ENCODE measurements around the gene GRK3.

Gene GRK3

GRCh38 chr22:25777870-25778269, 213.4 kb downstream of the GRK3 start:
- no peak for DNase-seq (ENCODE audit: low read depth, low spot score)
- no peak overlapping the region for H3K9ac ChIP-seq (ENCODE audit: insufficient read length, low read depth)
- no peaks in the 10 kb centered on the region for H3K9me3 ChIP-seq (ENCODE audit: insufficient read depth, low read length)
- peaks cover 2% of the 10 kb centered on the region for H3K27me3 ChIP-seq (ENCODE audit: insufficient read depth, insufficient read length)
- no peaks in the 10 kb centered on the region for H3K36me3 ChIP-seq (ENCODE audit: insufficient read depth, insufficient read length, low read length)
- H3K4me1 ChIP-seq (ENCODE audit: insufficient read depth, insufficient read length): no peaks in the 10 kb centered on the region
- H3K4me3 ChIP-seq (ENCODE audit: insufficient read length, low read depth): no peak overlapping the region
- TF ChIP-seq ZNF274 (IDR thresholded peaks at IDR 0.05; ENCODE audit: low read depth, low read length): no peak
- TF ChIP-seq YY1 (IDR thresholded peaks at IDR 0.05; ENCODE audit: insufficient read depth, insufficient read length): no peak
- no peak for TF ChIP-seq SUZ12 (IDR thresholded peaks at IDR 0.05; ENCODE audit: extremely low read depth, insufficient read depth, insufficient read length)

All from NT2/D1 (cell line).